ENCODE measurements around the gene CDK11B.
"Not testable (repeated sequence)": the region's sequence is repeated elsewhere in the genome, so short reads cannot be mapped to it uniquely, and the experiment has no call there.

Gene CDK11B

GRCh38 chr1:1680912-1681273, 22.1 kb upstream of the CDK11B start:
- no peak for TF ChIP-seq CTCF (IDR thresholded peaks at IDR 0.05; ENCODE audit: low read depth, low read length)
- no peaks in the 10 kb centered on the region for H3K27me3 ChIP-seq

GRCh38 chr1:1680031-1680911, 21.5 kb upstream of the CDK11B start:
- Histone ChIP-seq H3K9me3 (no peaks in the 10 kb centered on the region), H3K4me1 (no peaks in the 10 kb centered on the region), H3K4me3 (ENCODE audit: low read depth, low read length) (no peak overlapping the region), H3K27me3 (no peaks in the 10 kb centered on the region), H3K36me3 (peaks cover 2% of the 10 kb centered on the region; the same call in 1 of the 2 replicates)
- peak; percentile 4 for DNase-seq
- TF ChIP-seq CTCF (IDR thresholded peaks at IDR 0.05; ENCODE audit: low read depth, low read length), result no peak

More at GRCh38 chr1:1680912-1681273, 22.1 kb upstream of the CDK11B start:
- H3K9me3 ChIP-seq, result no peaks in the 10 kb centered on the region
- peaks cover 2% of the 10 kb centered on the region; the same call in 1 of the 2 replicates for H3K36me3 ChIP-seq
- no peak overlapping the region for H3K4me3 ChIP-seq (ENCODE audit: low read depth, low read length)
- no peaks in the 10 kb centered on the region for H3K4me1 ChIP-seq
- DNase-seq, result peak; percentile 1

- H3K36me3 ChIP-seq, result peaks cover 1% of the 10 kb centered on the region; the same call in 1 of the 2 replicates
- TF ChIP-seq CTCF (IDR thresholded peaks at IDR 0.05; ENCODE audit: low read depth, low read length), result peak; percentile 46
- no peak overlapping the region for H3K4me3 ChIP-seq (ENCODE audit: low read depth, low read length)
- H3K4me1 ChIP-seq, result no peaks in the 10 kb centered on the region
- H3K27me3 ChIP-seq, result no peaks in the 10 kb centered on the region
- peak; percentile 37 for DNase-seq
- no peaks in the 10 kb centered on the region for H3K9me3 ChIP-seq
These were observed 20.0 kb upstream of the CDK11B start for GRCh38 chr1:1678581-1679380.

- Histone ChIP-seq H3K4me3 (ENCODE audit: low read depth, low read length) (no peak overlapping the region), H3K36me3 (no peaks in the 10 kb centered on the region; the same call in 1 of the 2 replicates), H3K4me1 (no peaks in the 10 kb centered on the region), H3K27me3 (no peaks in the 10 kb centered on the region), H3K9me3 (no peaks in the 10 kb centered on the region)
- peak; percentile 9 for DNase-seq
- no peak for TF ChIP-seq CTCF (IDR thresholded peaks at IDR 0.05; ENCODE audit: low read depth, low read length)
These were observed 19.1 kb upstream of the CDK11B start for GRCh38 chr1:1677718-1678580.

- peaks cover 18% of the 10 kb centered on the region for H3K36me3 ChIP-seq
- not testable (repeated sequence) for H3K4me3 ChIP-seq (ENCODE audit: low read depth, low read length); DNase-seq; H3K9me3 ChIP-seq; H3K27me3 ChIP-seq; H3K4me1 ChIP-seq
These were observed 17.3 kb upstream of the CDK11B start for GRCh38 chr1:1676087-1676486.

GRCh38 chr1:1675218-1675617, 16.4 kb upstream of the CDK11B start:
- peaks cover 24% of the 10 kb centered on the region for H3K36me3 ChIP-seq
- H3K9me3 ChIP-seq, result not testable (repeated sequence)

GRCh38 chr1:1674806-1675205, 16.0 kb upstream of the CDK11B start:
- H3K4me1 ChIP-seq; DNase-seq; H3K27me3 ChIP-seq; H3K4me3 ChIP-seq (ENCODE audit: low read depth, low read length); H3K9me3 ChIP-seq: not testable (repeated sequence)
- peaks cover 25% of the 10 kb centered on the region for H3K36me3 ChIP-seq

More at GRCh38 chr1:1675218-1675617, 16.4 kb upstream of the CDK11B start:
- H3K4me3 ChIP-seq (ENCODE audit: low read depth, low read length); H3K4me1 ChIP-seq; H3K27me3 ChIP-seq; DNase-seq: not testable (repeated sequence)
